ENCODE results near the gene SH3RF3.

DNA sequence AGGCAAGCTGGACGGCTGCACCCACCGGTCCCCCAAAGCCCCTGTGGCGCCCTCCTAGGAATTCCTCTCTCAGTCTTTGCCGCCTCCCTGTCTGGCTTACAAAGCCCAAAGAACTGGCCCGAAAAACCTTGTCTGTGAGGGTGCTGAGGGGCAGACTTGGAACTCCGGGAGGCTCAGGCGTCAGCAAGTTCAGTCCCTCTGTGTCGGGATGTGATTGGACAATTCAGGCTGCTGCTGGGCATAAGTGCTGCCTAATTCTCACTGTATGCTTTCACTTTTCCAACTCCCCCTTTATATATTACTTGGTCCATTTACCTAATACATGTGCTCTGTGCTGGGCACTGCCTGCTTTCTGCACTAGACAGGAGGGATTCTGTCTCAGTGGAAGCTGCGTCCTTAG lies 20.3 kb upstream of the SH3RF3 start:
- no peak for TF ChIP-seq JUND (IDR thresholded peaks at IDR 0.05)
- TF ChIP-seq EZH2 (IDR thresholded peaks at IDR 0.05): no peak
- TF ChIP-seq, protein P1, sequence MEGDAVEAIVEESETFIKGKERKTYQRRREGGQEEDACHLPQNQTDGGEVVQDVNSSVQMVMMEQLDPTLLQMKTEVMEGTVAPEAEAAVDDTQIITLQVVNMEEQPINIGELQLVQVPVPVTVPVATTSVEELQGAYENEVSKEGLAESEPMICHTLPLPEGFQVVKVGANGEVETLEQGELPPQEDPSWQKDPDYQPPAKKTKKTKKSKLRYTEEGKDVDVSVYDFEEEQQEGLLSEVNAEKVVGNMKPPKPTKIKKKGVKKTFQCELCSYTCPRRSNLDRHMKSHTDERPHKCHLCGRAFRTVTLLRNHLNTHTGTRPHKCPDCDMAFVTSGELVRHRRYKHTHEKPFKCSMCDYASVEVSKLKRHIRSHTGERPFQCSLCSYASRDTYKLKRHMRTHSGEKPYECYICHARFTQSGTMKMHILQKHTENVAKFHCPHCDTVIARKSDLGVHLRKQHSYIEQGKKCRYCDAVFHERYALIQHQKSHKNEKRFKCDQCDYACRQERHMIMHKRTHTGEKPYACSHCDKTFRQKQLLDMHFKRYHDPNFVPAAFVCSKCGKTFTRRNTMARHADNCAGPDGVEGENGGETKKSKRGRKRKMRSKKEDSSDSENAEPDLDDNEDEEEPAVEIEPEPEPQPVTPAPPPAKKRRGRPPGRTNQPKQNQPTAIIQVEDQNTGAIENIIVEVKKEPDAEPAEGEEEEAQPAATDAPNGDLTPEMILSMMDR (IDR thresholded peaks at IDR 0.05 in 2 of 3, conservative IDR thresholded peaks at IDR 0.05 in 1 of 3; ENCODE audit: borderline replicate concordance in 1 of 3, insufficient read depth in 1 of 3, low read depth in 2 of 3, low read length in 2 of 3): no peak
- TF ChIP-seq POLR2A (IDR thresholded peaks at IDR 0.05; ENCODE audit: borderline replicate concordance, extremely low read depth, insufficient read depth, insufficient read length): no peak

All from HCT116 (cell line).